DMS79 (cell line): ENCODE results near the gene APOL2.
"Not testable (repeated sequence)": the region's sequence is repeated elsewhere in the genome, so short reads cannot be mapped to it uniquely, and the experiment has no call there.

Source experiments
- DNase-seq: peaks from one replicate; lab custom pipeline; 2025; lab: John Stamatoyannopoulos, UW

The APOL2 gene

GRCh38 chr22:36197514-36198146, 41.7 kb downstream of the APOL2 start:
- no peak for DNase-seq

GRCh38 chr22:36197065-36197440, 42.3 kb downstream of the APOL2 start:
- peak; percentile 41 for DNase-seq

GRCh38 chr22:36196254-36197064, 42.9 kb downstream of the APOL2 start:
- DNase-seq, result no peak

- no peak for DNase-seq
Observed at GRCh38 chr22:36194971-36195370, 44.4 kb downstream of the APOL2 start.

GRCh38 chr22:36194385-36194784, 44.9 kb downstream of the APOL2 start:
- DNase-seq, result no peak

- DNase-seq, result no peak
Observed at GRCh38 chr22:36193577-36193976, 45.8 kb downstream of the APOL2 start.

- DNase-seq, result no peak
Observed at GRCh38 chr22:36193171-36193570, 46.2 kb downstream of the APOL2 start.

GRCh38 chr22:36192542-36192941, 46.8 kb downstream of the APOL2 start:
- DNase-seq, result no peak

GRCh38 chr22:36191106-36191836, 48.1 kb downstream of the APOL2 start:
- no peak for DNase-seq

GRCh38 chr22:36187862-36188261, 51.5 kb downstream of the APOL2 start:
- not testable (repeated sequence) for DNase-seq

- DNase-seq, result no peak
Observed at GRCh38 chr22:36185828-36186624, 53.3 kb downstream of the APOL2 start.

- DNase-seq, result no peak
Observed at GRCh38 chr22:36184433-36185025, 54.8 kb downstream of the APOL2 start.

GRCh38 chr22:36183446-36183845, 55.9 kb downstream of the APOL2 start:
- no peak for DNase-seq

GRCh38 chr22:36182857-36183256, 56.5 kb downstream of the APOL2 start:
- no peak for DNase-seq

- no peak for DNase-seq
Observed at GRCh38 chr22:36182056-36182455, 57.3 kb downstream of the APOL2 start.

- no peak for DNase-seq
Observed at GRCh38 chr22:36180928-36181327, 58.4 kb downstream of the APOL2 start.

- no peak for DNase-seq
Observed at GRCh38 chr22:36180038-36180880, 59.1 kb downstream of the APOL2 start.

- no peak for DNase-seq
Observed at GRCh38 chr22:36177160-36177559, 62.2 kb downstream of the APOL2 start.
